Gastrocnemius medialis (tissue), 4 donors: Measurements from ENCODE around the gene ZNF135.

ENCODE experiments used
- CTCF ChIP-seq, 5 experiments: fragments of 450-650 bp in 3 of 5; fragments of 200-600 bp in 2 of 5; sonication (generic) in 2 of 5; IDR thresholded peaks in 4 of 5; conservative IDR thresholded peaks in 1 of 5; 1 replicate in 4 of 5; 2 replicates in 1 of 5; pipeline ENCODE4 v1.5.1; 2016 to 2019; ENCODE audit warnings: antibody characterized with exemption in 5 of 5, mild to moderate bottlenecking in 3 of 5, moderate library complexity in 3 of 5
- POLR2A ChIP-seq, 2 donors: fragments of 450-650 bp; IDR thresholded peaks; one replicate each; pipeline ENCODE4 v1.6.1; 2017; ENCODE audit warnings: antibody characterized with exemption in 2 of 2, mild to moderate bottlenecking in 2 of 2, moderate library complexity in 2 of 2

- TF ChIP-seq CTCF (IDR thresholded peaks at IDR 0.05 in 4 of 5, conservative IDR thresholded peaks at IDR 0.05 in 1 of 5) (no peak), POLR2A (IDR thresholded peaks at IDR 0.05) (no peak)
Observed at GRCh38 chr19:58034477-58034793, 24.6 kb upstream of the ZNF135 start.
